H1 (cell line): Measurements from ENCODE around the gene UBAP1. TPM values are rescaled to one million over a fixed set of nuclear protein-coding genes. Genes with fewer than 3 reads are reported as not detected.

Experiments
- CTCF ChIA-PET: fragments of 300-600 bp; sonication (Branson Sonifier 250); formaldehyde crosslinking; loops from one replicate; lab custom pipeline; 2021; ENCODE audit not compliant: partially characterized antibody; lab: Charles Lee
- POLR2A ChIA-PET: fragments of 300-600 bp; sonication (Branson Sonifier 250); formaldehyde crosslinking; loops from one replicate; lab custom pipeline; 2021; ENCODE audit warnings: inconsistent platforms; ENCODE audit not compliant: partially characterized antibody; lab: Charles Lee
- DNase-seq, 2 experiments: peaks; one replicate each; pipeline versions ENCODE4 v3.0.0 to v3.0.0-alpha.2; 2010 to 2022; ENCODE audit warnings: low spot score in 2 of 2, low read depth in 1 of 2, mixed read lengths in 1 of 2
- FAIRE-seq: peaks from 2 replicates; lab custom pipeline; 2011; peaks lifted over from hg19 to GRCh38; lab: Jason Lieb, UNC
- H2AFZ ChIP-seq: 2 replicates; pipeline ENCODE4 v1.8.1; 2012; ENCODE audit warnings: low read length, inconsistent platforms
- H2AK5ac ChIP-seq: 2 replicates; pipeline ENCODE4 v1.6.1; 2013; ENCODE audit warnings: low read depth, low read length
- H2BK120ac ChIP-seq: replicated peaks from 2 replicates; pipeline ENCODE3; 2013; ENCODE audit warnings: low read depth, low read length, inconsistent platforms
- H2BK12ac ChIP-seq: 2 replicates; pipeline ENCODE4 v1.6.1; 2013; ENCODE audit warnings: low read depth, low read length
- H2BK15ac ChIP-seq: 2 replicates; pipeline ENCODE4 v1.6.1; 2013; ENCODE audit warnings: low read length
- H2BK20ac ChIP-seq: 2 replicates; pipeline ENCODE4 v1.6.1; 2013; ENCODE audit warnings: low read length
- H2BK5ac ChIP-seq: 2 replicates; pipeline ENCODE4 v1.6.1; 2013; ENCODE audit warnings: low read depth, low read length
- H3K14ac ChIP-seq: 2 replicates; pipeline ENCODE4 v1.6.1; 2013; ENCODE audit warnings: inconsistent platforms; ENCODE audit not compliant: insufficient read length
- H3K18ac ChIP-seq: 2 replicates; pipeline ENCODE4 v1.6.1; 2013; ENCODE audit warnings: low read length; ENCODE audit errors: extremely low read depth
- H3K23ac ChIP-seq: 2 replicates; pipeline ENCODE4 v1.6.1; 2013; ENCODE audit warnings: inconsistent platforms; ENCODE audit not compliant: insufficient read length
- H3K23me2 ChIP-seq: 2 replicates; pipeline ENCODE4 v1.6.1; 2013; ENCODE audit warnings: low read depth, low read length
- H3K27ac ChIP-seq: 2 replicates; pipeline ENCODE4 v1.6.1; 2011; ENCODE audit warnings: low read depth, low read length, inconsistent platforms
- H3K27me3 ChIP-seq, 4 experiments: replicated peaks in 1 of 4; 1 replicate in 1 of 4; 2 replicates in 3 of 4; pipeline versions ENCODE4 v1.6.1 to v1.8.1; 2011 to 2013; ENCODE audit warnings: low read length in 3 of 4, mild to moderate bottlenecking in 3 of 4, inconsistent platforms in 2 of 4, mixed read lengths in 2 of 4, moderate library complexity in 1 of 4; ENCODE audit not compliant: control insufficient read depth in 3 of 4, insufficient read depth in 3 of 4; ENCODE audit errors: extremely low read depth in 1 of 4
- H3K36me3 ChIP-seq, 4 experiments: 2 replicates each; pipeline versions ENCODE4 v1.6.1 to v1.8.1; 2011 to 2013; ENCODE audit warnings: mild to moderate bottlenecking in 4 of 4, low read length in 3 of 4, moderate library complexity in 2 of 4, control low read depth in 1 of 4, inconsistent platforms in 1 of 4; ENCODE audit not compliant: insufficient read depth in 4 of 4, control insufficient read depth in 2 of 4
- H3K4ac ChIP-seq: replicated peaks from 2 replicates; pipeline ENCODE3; 2013; ENCODE audit warnings: low read length, low read depth, mixed read lengths, inconsistent platforms; ENCODE audit not compliant: insufficient read length
- H3K4me1 ChIP-seq, 4 experiments: replicated peaks in 1 of 4; 1 replicate in 1 of 4; 2 replicates in 3 of 4; pipeline versions ENCODE4 v1.6.1 to v1.8.1; 2011 to 2013; ENCODE audit warnings: low read length in 3 of 4, inconsistent platforms in 2 of 4, mixed read lengths in 1 of 4; ENCODE audit not compliant: insufficient read depth in 4 of 4, control insufficient read depth in 3 of 4
- H3K4me2 ChIP-seq, 2 experiments: 2 replicates each; pipeline versions ENCODE4 v1.6.1 to v1.8.1; 2011 to 2013; ENCODE audit warnings: low read depth in 2 of 2, low read length in 2 of 2, control low read depth in 1 of 2, inconsistent platforms in 1 of 2, mild to moderate bottlenecking in 1 of 2; ENCODE audit not compliant: insufficient read depth in 1 of 2
- H3K4me3 ChIP-seq, 4 experiments: fragments of 200-600, 300-600 bp in 1 of 4; sonication (generic), shearing (Covaris generic), sonication (Bioruptor Twin) in 1 of 4; 2 replicates each; pipeline versions ENCODE4 v1.5.1 to v1.8.1; 2011 to 2016; ENCODE audit warnings: low read length in 4 of 4, low read depth in 3 of 4, control low read depth in 2 of 4, inconsistent platforms in 2 of 4, mild to moderate bottlenecking in 2 of 4, mixed read lengths in 1 of 4, moderate library complexity in 1 of 4; ENCODE audit not compliant: insufficient read depth in 2 of 4; ENCODE audit errors: extremely low read depth in 1 of 4
- H3K56ac ChIP-seq: replicated peaks from 2 replicates; pipeline ENCODE3; 2013; ENCODE audit warnings: low read depth, mild to moderate bottlenecking, mixed read lengths, low read length, inconsistent platforms; ENCODE audit not compliant: insufficient read length
- H3K79me1 ChIP-seq: 2 replicates; pipeline ENCODE4 v1.6.1; 2013; ENCODE audit warnings: low read depth, low read length, control low read depth
- H3K79me2 ChIP-seq, 2 experiments: 2 replicates each; pipeline versions ENCODE4 v1.6.1 to v1.8.1; 2012 to 2013; ENCODE audit warnings: low read length in 2 of 2, mild to moderate bottlenecking in 2 of 2, inconsistent platforms in 1 of 2; ENCODE audit not compliant: insufficient read depth in 2 of 2, control insufficient read depth in 1 of 2
- H3K9ac ChIP-seq, 4 experiments: replicated peaks in 1 of 4; 1 replicate in 1 of 4; 2 replicates in 3 of 4; pipeline versions ENCODE4 v1.6.1 to v1.8.1; 2011 to 2013; ENCODE audit warnings: low read depth in 3 of 4, low read length in 3 of 4, control low read depth in 2 of 4, mild to moderate bottlenecking in 2 of 4, moderate library complexity in 2 of 4, inconsistent platforms in 1 of 4; ENCODE audit errors: extremely low read depth in 1 of 4
- H3K9me3 ChIP-seq, 2 experiments: 2 replicates each; pipeline versions ENCODE4 v1.6.1 to v1.8.1; 2012 to 2013; ENCODE audit warnings: mild to moderate bottlenecking in 2 of 2, moderate library complexity in 2 of 2, control low read depth in 1 of 2, inconsistent platforms in 1 of 2, low read depth in 1 of 2, low read length in 1 of 2, mixed read lengths in 1 of 2; ENCODE audit not compliant: insufficient read depth in 2 of 2
- H4K20me1 ChIP-seq, 2 experiments: replicated peaks in 1 of 2; 2 replicates each; pipeline versions ENCODE3 to v1.8.1; 2011 to 2013; ENCODE audit warnings: inconsistent platforms in 2 of 2, low read length in 2 of 2, mild to moderate bottlenecking in 1 of 2; ENCODE audit not compliant: insufficient read depth in 2 of 2, control insufficient read depth in 1 of 2
- H4K5ac ChIP-seq: 2 replicates; pipeline ENCODE4 v1.6.1; 2013; ENCODE audit warnings: low read length, low read depth, mixed read lengths, inconsistent platforms; ENCODE audit not compliant: insufficient read length
- H4K8ac ChIP-seq: 2 replicates; pipeline ENCODE4 v1.8.0; 2013; ENCODE audit warnings: mild to moderate bottlenecking, moderate library complexity, low read length, inconsistent platforms; ENCODE audit not compliant: insufficient read depth; ENCODE audit errors: extremely low read depth
- H4K91ac ChIP-seq: replicated peaks from 2 replicates; pipeline ENCODE3; 2013; ENCODE audit warnings: low read length, mixed read lengths, inconsistent platforms; ENCODE audit not compliant: insufficient read length
- BRCA1 ChIP-seq: IDR thresholded peaks from 2 replicates; pipeline ENCODE4 v1.6.1; 2012; ENCODE audit warnings: low read depth, low read length, improper control_type of control experiment
- EP300 ChIP-seq, 2 experiments: IDR thresholded peaks; 1 replicate in 1 of 2; 2 replicates in 1 of 2; pipeline ENCODE4 v1.6.1; 2011 to 2012; ENCODE audit warnings: low read depth in 2 of 2, low read length in 2 of 2, mild to moderate bottlenecking in 2 of 2, borderline replicate concordance in 1 of 2, inconsistent platforms in 1 of 2, moderate library complexity in 1 of 2
- EZH2 ChIP-seq: fragments of 200-600 bp; sonication (generic); IDR thresholded peaks from 2 replicates; pipeline ENCODE4 v1.7.1; 2012; ENCODE audit warnings: low read depth, mild to moderate bottlenecking, moderate library complexity, low read length, inconsistent platforms; ENCODE audit not compliant: severe bottlenecking
- MAFK ChIP-seq: IDR thresholded peaks from 2 replicates; pipeline ENCODE4 v1.6.1; 2012; ENCODE audit warnings: low read depth, mild to moderate bottlenecking, improper control_type of control experiment, low read length
- NRF1 ChIP-seq: IDR thresholded peaks from 2 replicates; pipeline ENCODE4 v1.6.1; 2011; ENCODE audit warnings: mild to moderate bottlenecking, low read depth, low read length, improper control_type of control experiment
- RBBP5 ChIP-seq: IDR thresholded peaks from 2 replicates; pipeline ENCODE4 v1.7.1; 2012; ENCODE audit warnings: low read depth, mild to moderate bottlenecking, inconsistent platforms, low read length, moderate library complexity, borderline replicate concordance
- SP4 ChIP-seq: IDR thresholded peaks from 2 replicates; pipeline ENCODE4 v1.6.1; 2012; ENCODE audit warnings: low read length, inconsistent platforms
- SRF ChIP-seq: IDR thresholded peaks from 2 replicates; pipeline ENCODE4 v1.6.1; 2011; ENCODE audit warnings: mild to moderate bottlenecking, low read depth, low read length, moderate library complexity
- TAF7 ChIP-seq: optimal IDR thresholded peaks from 2 replicates; pipeline ENCODE3; 2011; ENCODE audit warnings: low read depth, mild to moderate bottlenecking, inconsistent platforms, low read length, moderate library complexity, borderline replicate concordance
- ZNF274 ChIP-seq: IDR thresholded peaks from 2 replicates; pipeline ENCODE4 v1.7.0; 2012; ENCODE audit warnings: low read length, borderline replicate concordance; ENCODE audit errors: extremely low read depth
- WGBS, 2 experiments: shearing (Covaris generic) in 1 of 2; methylation state at CpG; one replicate each; pipeline versions ENCODE4 v1.1.6 to v1.1.7; 2013 to 2015; ENCODE audit warnings: low lambda C conversion rate in 2 of 2, mixed read lengths in 2 of 2, inconsistent platforms in 1 of 2, low coverage in 1 of 2, missing lambda C conversion rate in 1 of 2; ENCODE audit not compliant: insufficient replicate concordance in 2 of 2, insufficient coverage in 1 of 2, insufficient read length in 1 of 2; ENCODE audit errors: extremely low coverage in 1 of 2, missing lambda C conversion rate in 1 of 2; 5-methylcytosine and 5-hydroxymethylcytosine counted together
- polyA plus RNA-seq, 7 experiments: library from polyadenylated mRNA; depleted of rRNA in 3 of 7; stranded (reverse) in 5 of 7; unstranded in 2 of 7; fragments of >200 nt in 5 of 7; fragments of 200-250 nt in 2 of 7; gene quantifications; 1 replicate in 5 of 7; 2 replicates in 1 of 7; 4 replicates in 1 of 7; pipeline versions ENCODE4 v1.2.1 to v1.2.3, GENCODE V29; 2011 to 2013; ENCODE audit warnings: missing spikeins in 2 of 7, mixed read lengths in 2 of 7
- total RNA-seq: library from RNA; stranded (reverse); fragmentation: NEBNext Ultra II Directional; extraction: Animal tissue kit (Norgen Biotek cat#: 25700); gene quantifications from 2 replicates; pipeline ENCODE4 v1.2.1, GENCODE V29; 2021
- TF ChIP-seq, protein P1 (sequence below): IDR thresholded peaks from 2 replicates; pipeline ENCODE4 v1.6.1; 2012; ENCODE audit warnings: low read length, inconsistent platforms
- TF ChIP-seq, protein P2 (sequence below): IDR thresholded peaks from 2 replicates; pipeline ENCODE4 v1.6.1; 2011; ENCODE audit warnings: low read depth, mild to moderate bottlenecking, low read length; ENCODE audit not compliant: insufficient read depth

UBAP1 gene
- total and polyA plus RNA-seq, 2 of the 8 experiments (the other 6 are each of a cell fraction or from before 2014, with no cell fraction given): 31.3 to 31.4 TPM

DNA sequence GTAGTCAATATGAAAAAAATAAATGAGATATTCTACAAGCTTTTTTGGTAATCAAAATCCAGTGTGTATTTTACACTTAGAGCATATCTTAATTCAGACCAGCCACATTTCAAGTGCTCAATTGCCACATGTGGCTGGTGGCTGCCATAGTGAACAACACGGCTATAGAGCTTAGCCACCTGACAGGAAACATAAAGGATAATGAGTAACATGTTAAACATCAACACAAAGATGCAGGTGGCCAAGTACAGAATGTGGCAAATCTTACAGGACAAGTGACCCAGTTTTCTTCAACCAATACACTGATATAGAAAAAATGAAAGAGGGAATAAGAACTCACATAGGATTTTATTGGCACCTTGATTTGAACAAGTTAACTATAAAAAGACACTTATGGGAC, 88.8 kb downstream of the UBAP1 start:
- Histone ChIP-seq H4K91ac (no peak overlapping the region), H2BK15ac (no peak overlapping the region)
- FAIRE-seq: no peak
- TF ChIP-seq SRF (no peak), MAFK (no peak), TAF7 (no peak), RBBP5 (no peak), EP300 (IDR thresholded peaks at IDR 0.05; ENCODE audit: borderline replicate concordance in 1 of 2, low read depth in 2 of 2, low read length in 2 of 2) (no peak), SP4 (no peak), EZH2 (no peak), ZNF274 (no peak), BRCA1 (no peak), NRF1 (no peak)
- TF ChIP-seq, protein P1, sequence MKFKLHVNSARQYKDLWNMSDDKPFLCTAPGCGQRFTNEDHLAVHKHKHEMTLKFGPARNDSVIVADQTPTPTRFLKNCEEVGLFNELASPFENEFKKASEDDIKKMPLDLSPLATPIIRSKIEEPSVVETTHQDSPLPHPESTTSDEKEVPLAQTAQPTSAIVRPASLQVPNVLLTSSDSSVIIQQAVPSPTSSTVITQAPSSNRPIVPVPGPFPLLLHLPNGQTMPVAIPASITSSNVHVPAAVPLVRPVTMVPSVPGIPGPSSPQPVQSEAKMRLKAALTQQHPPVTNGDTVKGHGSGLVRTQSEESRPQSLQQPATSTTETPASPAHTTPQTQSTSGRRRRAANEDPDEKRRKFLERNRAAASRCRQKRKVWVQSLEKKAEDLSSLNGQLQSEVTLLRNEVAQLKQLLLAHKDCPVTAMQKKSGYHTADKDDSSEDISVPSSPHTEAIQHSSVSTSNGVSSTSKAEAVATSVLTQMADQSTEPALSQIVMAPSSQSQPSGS: no peak
- TF ChIP-seq, protein P2, sequence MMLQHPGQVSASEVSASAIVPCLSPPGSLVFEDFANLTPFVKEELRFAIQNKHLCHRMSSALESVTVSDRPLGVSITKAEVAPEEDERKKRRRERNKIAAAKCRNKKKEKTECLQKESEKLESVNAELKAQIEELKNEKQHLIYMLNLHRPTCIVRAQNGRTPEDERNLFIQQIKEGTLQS: no peak

More for the DNA sequence above, 88.8 kb downstream of the UBAP1 start:
- H3K4me1 ChIP-seq: no peaks in the 10 kb centered on the region
- POLR2A ChIA-PET: no interaction called here
- H2BK5ac ChIP-seq: no peak overlapping the region
- no peak overlapping the region for H3K4ac ChIP-seq
- no peak overlapping the region for H3K4me2 ChIP-seq
- no peaks in the 10 kb centered on the region for H4K20me1 ChIP-seq
- H2BK12ac ChIP-seq: no peak overlapping the region
- no peaks in the 10 kb centered on the region for H3K27me3 ChIP-seq
- H3K79me1 ChIP-seq: no peaks in the 10 kb centered on the region
- no peak overlapping the region for H3K14ac ChIP-seq
- H3K18ac ChIP-seq: no peak overlapping the region
- no peak overlapping the region for H2AFZ ChIP-seq
- H3K23me2 ChIP-seq: no peaks in the 10 kb centered on the region
- no peak overlapping the region for H3K4me3 ChIP-seq
- no peak overlapping the region for H2AK5ac ChIP-seq
- H3K79me2 ChIP-seq: no peaks in the 10 kb centered on the region
- no peak overlapping the region for H4K8ac ChIP-seq
- H3K36me3 ChIP-seq: no peaks in the 10 kb centered on the region
- WGBS, 2 experiments: 82% methylated on average over 1 of the region's 1 CpG; no CpG with 5 or more reads in 1 of the 2 experiments
- no peaks in the 10 kb centered on the region for H3K9me3 ChIP-seq
- no peak overlapping the region for H3K23ac ChIP-seq
- no peak overlapping the region for H3K9ac ChIP-seq
- CTCF ChIA-PET: interaction anchor here (0.6 to 12.6 kb wide), 2 partner anchors 13 to 18 kb away, joined by 3 to 102 read pairs; no protein-coding TSS in a partner anchor
- H4K5ac ChIP-seq: no peak overlapping the region
- H3K27ac ChIP-seq: no peak overlapping the region
- no peak for DNase-seq
- H2BK20ac ChIP-seq: no peak overlapping the region
- H2BK120ac ChIP-seq: no peak overlapping the region
- no peak overlapping the region for H3K56ac ChIP-seq
